Neuronal stem cell (in vitro differentiated cells): ENCODE results near the gene PIGN.
A peak's percentile ranks its signal among the peaks of the same experiment; 100 is the strongest.

Experiments
- DNase-seq: peaks from one replicate; pipeline ENCODE4 v3.0.0-alpha.2; 2013; ENCODE audit warnings: low spot score
- H2AFZ ChIP-seq: one replicate; pipeline ENCODE4 v1.6.1; 2013; ENCODE audit warnings: mild to moderate bottlenecking, low read length, inconsistent platforms
- H2AK5ac ChIP-seq: 2 replicates; pipeline ENCODE4 v1.6.1; 2013; ENCODE audit warnings: low read depth, mild to moderate bottlenecking, inconsistent platforms, low read length, moderate library complexity, mixed read lengths
- H2BK120ac ChIP-seq: 2 replicates; pipeline ENCODE4 v1.6.1; 2013; ENCODE audit warnings: low read depth, mild to moderate bottlenecking, inconsistent platforms, low read length, moderate library complexity, mixed read lengths
- H2BK12ac ChIP-seq: one replicate; pipeline ENCODE4 v1.6.1; 2013; ENCODE audit warnings: low read length, inconsistent platforms
- H2BK15ac ChIP-seq: 2 replicates; pipeline ENCODE4 v1.6.1; 2013; ENCODE audit warnings: mild to moderate bottlenecking, low read length, inconsistent platforms, mixed read lengths
- H2BK5ac ChIP-seq: one replicate; pipeline ENCODE4 v1.6.1; 2013; ENCODE audit warnings: inconsistent platforms, mild to moderate bottlenecking, low read length, moderate library complexity
- H3K14ac ChIP-seq: one replicate; pipeline ENCODE4 v1.6.1; 2013; ENCODE audit warnings: low read length, inconsistent platforms
- H3K18ac ChIP-seq: 2 replicates; pipeline ENCODE4 v1.6.1; 2013; ENCODE audit warnings: low read length, inconsistent platforms
- H3K23ac ChIP-seq: 2 replicates; pipeline ENCODE4 v1.6.1; 2013; ENCODE audit warnings: low read depth, mild to moderate bottlenecking, mixed read lengths, low read length, inconsistent platforms; ENCODE audit not compliant: poor library complexity
- H3K27ac ChIP-seq: replicated peaks from 3 replicates; pipeline ENCODE4 v1.5.1; 2013; ENCODE audit warnings: low read length, inconsistent platforms
- H3K27me3 ChIP-seq, 3 experiments: 2 replicates each; pipeline ENCODE4 v1.6.1; 2013; ENCODE audit warnings: low read length in 3 of 3, mild to moderate bottlenecking in 2 of 3, inconsistent platforms in 1 of 3, low read depth in 1 of 3, mixed read lengths in 1 of 3, moderate library complexity in 1 of 3; ENCODE audit not compliant: control insufficient read depth in 3 of 3, insufficient read depth in 3 of 3
- H3K36me3 ChIP-seq, 2 donors: replicated peaks in 1 of 2; 2 replicates each; pipeline ENCODE4 v1.6.1; 2013; ENCODE audit warnings: low read length in 2 of 2; ENCODE audit not compliant: control insufficient read depth in 2 of 2, insufficient read depth in 2 of 2
- H3K4ac ChIP-seq: 2 replicates; pipeline ENCODE4 v1.6.1; 2013; ENCODE audit warnings: inconsistent platforms, mild to moderate bottlenecking, low read length, moderate library complexity
- H3K4me1 ChIP-seq, 2 donors: 1 replicate in 1 of 2; 2 replicates in 1 of 2; pipeline ENCODE4 v1.6.1; 2013; ENCODE audit warnings: low read length in 2 of 2, low read depth in 1 of 2; ENCODE audit not compliant: control insufficient read depth in 2 of 2, insufficient read depth in 1 of 2
- H3K4me2 ChIP-seq: one replicate; pipeline ENCODE4 v1.6.1; 2013; ENCODE audit warnings: mild to moderate bottlenecking, low read length, inconsistent platforms; ENCODE audit not compliant: insufficient read depth, poor library complexity, severe bottlenecking
- H3K4me3 ChIP-seq, 2 donors: 2 replicates each; pipeline ENCODE4 v1.5.1; 2013; ENCODE audit warnings: low read length in 2 of 2, mild to moderate bottlenecking in 2 of 2, inconsistent platforms in 1 of 2, moderate library complexity in 1 of 2
- H3K79me1 ChIP-seq: one replicate; pipeline ENCODE4 v1.6.1; 2013; ENCODE audit warnings: low read depth, mild to moderate bottlenecking, inconsistent platforms, low read length, moderate library complexity
- H3K9ac ChIP-seq: one replicate; pipeline ENCODE4 v1.6.1; 2013; ENCODE audit warnings: mild to moderate bottlenecking, low read depth, low read length, inconsistent platforms; ENCODE audit not compliant: poor library complexity
- H3K9me3 ChIP-seq, 2 donors: replicated peaks in 1 of 2; 2 replicates each; pipeline versions ENCODE3 to v1.6.1; 2013; ENCODE audit warnings: low read length in 2 of 2, mild to moderate bottlenecking in 2 of 2, inconsistent platforms in 1 of 2, low read depth in 1 of 2, mixed read lengths in 1 of 2, moderate library complexity in 1 of 2; ENCODE audit not compliant: control insufficient read depth in 2 of 2, insufficient read depth in 1 of 2
- H4K8ac ChIP-seq: one replicate; pipeline ENCODE4 v1.6.1; 2013; ENCODE audit warnings: low read depth, mild to moderate bottlenecking, inconsistent platforms, low read length, moderate library complexity
- H4K91ac ChIP-seq: one replicate; pipeline ENCODE4 v1.6.1; 2013; ENCODE audit warnings: low read length, low read depth, mild to moderate bottlenecking, inconsistent platforms; ENCODE audit not compliant: poor library complexity
- WGBS, 2 donors: extraction: QIAGEN DNeasy Blood & Tissue Kit; methylation state at CpG; one replicate each; pipeline ENCODE4 v1.1.7; 2013; ENCODE audit warnings: missing lambda C conversion rate in 2 of 2, mixed read lengths in 1 of 2; ENCODE audit not compliant: insufficient read length in 2 of 2, insufficient replicate concordance in 1 of 2; ENCODE audit errors: extremely low coverage in 2 of 2; 5-methylcytosine and 5-hydroxymethylcytosine counted together

Gene PIGN

DNA sequence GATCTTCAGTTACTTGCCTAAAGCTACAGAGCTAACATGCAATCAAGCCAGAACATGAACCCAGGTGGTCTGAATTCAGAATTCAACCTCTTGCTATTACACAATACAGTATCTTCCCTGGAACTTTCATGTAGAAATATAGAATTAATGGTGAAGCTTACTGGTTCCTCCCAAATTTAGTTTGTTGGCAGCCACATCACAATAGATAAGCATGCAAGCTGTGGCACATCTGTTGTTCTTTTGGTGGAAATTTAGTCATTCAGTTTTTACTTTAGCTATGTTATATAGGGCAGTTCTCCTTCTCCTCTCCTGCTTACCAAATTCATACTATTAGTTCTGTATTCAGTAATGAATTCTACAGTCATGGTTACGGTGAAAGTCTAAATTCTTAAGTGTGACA lies 193.0 kb downstream of the PIGN start:
- no peak overlapping the region for H2BK15ac ChIP-seq
- H3K27ac ChIP-seq = no peak overlapping the region
- no peak overlapping the region for H3K14ac ChIP-seq
- no peaks in the 10 kb centered on the region for H3K27me3 ChIP-seq
- H2BK5ac ChIP-seq = no peak overlapping the region
- H2BK120ac ChIP-seq = no peak overlapping the region
- H3K4ac ChIP-seq = no peak overlapping the region
- no peak overlapping the region for H3K18ac ChIP-seq
- no peak overlapping the region for H3K23ac ChIP-seq
- H4K91ac ChIP-seq = no peak overlapping the region
- no peaks in the 10 kb centered on the region for H3K36me3 ChIP-seq
- H3K79me1 ChIP-seq = no peaks in the 10 kb centered on the region
- H3K9me3 ChIP-seq = no peaks in the 10 kb centered on the region
- no peak for DNase-seq
- no peak overlapping the region for H2AFZ ChIP-seq
- no peak overlapping the region for H4K8ac ChIP-seq
- no CpG with 5 or more reads among the region's 1 CpG for WGBS, 2 donors
- H3K9ac ChIP-seq = no peak overlapping the region
- no peaks in the 10 kb centered on the region for H3K4me1 ChIP-seq
- H2BK12ac ChIP-seq = no peak overlapping the region
- no peak overlapping the region for H2AK5ac ChIP-seq
- H3K4me2 ChIP-seq = no peak overlapping the region
- no peak overlapping the region for H3K4me3 ChIP-seq

DNA sequence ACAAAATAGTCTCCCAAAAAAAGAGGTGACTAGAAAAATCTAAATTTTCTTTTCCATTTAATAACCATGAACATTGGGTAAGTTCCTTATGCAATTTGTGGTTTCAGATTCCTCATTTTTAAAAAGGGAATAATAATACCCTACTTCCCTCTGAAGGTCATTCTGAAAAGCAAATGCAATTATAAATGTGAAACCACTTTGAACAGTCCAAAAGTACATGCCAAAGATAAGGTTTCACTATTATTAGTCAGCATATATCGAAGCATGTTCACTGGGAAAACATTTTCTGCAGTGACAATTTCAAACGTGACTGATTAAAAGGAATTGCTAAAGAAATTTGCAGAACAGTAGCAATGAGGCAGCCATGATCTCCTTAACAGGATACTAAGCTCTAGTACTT lies 193.9 kb downstream of the PIGN start:
- Histone ChIP-seq H2BK12ac (no peak overlapping the region), H2AK5ac (no peak overlapping the region), H3K4me2 (no peak overlapping the region), H4K91ac (no peak overlapping the region), H4K8ac (no peak overlapping the region), H2BK120ac (no peak overlapping the region), H3K9me3 (no peaks in the 10 kb centered on the region), H3K14ac (no peak overlapping the region), H2BK15ac (no peak overlapping the region), H3K27me3 (no peaks in the 10 kb centered on the region), H2BK5ac (no peak overlapping the region), H3K23ac (no peak overlapping the region), H3K36me3 (no peaks in the 10 kb centered on the region), H3K9ac (no peak overlapping the region), H3K79me1 (no peaks in the 10 kb centered on the region), H3K4ac (no peak overlapping the region), H3K18ac (no peak overlapping the region), H2AFZ (no peak overlapping the region), H3K27ac (no peak overlapping the region), H3K4me3 (no peak overlapping the region), H3K4me1 (no peaks in the 10 kb centered on the region)
- DNase-seq = no peak
- WGBS, 2 donors = no CpG with 5 or more reads among the region's 2 CpGs

DNA sequence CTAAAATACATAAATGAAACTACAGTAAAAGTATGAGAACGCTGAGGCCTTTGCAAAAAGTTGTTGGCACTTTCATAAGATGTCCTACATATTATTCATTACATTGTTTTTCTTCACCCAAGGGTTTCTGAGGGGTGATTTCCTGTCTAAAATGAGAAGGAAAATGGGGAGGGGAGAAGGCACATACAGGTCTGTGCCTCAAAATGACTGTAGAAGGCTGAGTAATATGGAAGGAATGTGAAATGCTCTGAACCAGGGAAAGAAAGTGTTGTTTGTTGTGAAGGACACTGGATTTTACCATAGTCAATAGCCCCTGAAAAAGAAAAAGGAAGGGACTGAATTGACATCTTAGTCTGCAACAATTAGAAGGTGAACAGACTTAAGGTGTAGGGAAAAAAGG lies 194.6 kb downstream of the PIGN start:
- H3K18ac ChIP-seq = no peak overlapping the region
- no peaks in the 10 kb centered on the region for H3K36me3 ChIP-seq
- H3K79me1 ChIP-seq = no peaks in the 10 kb centered on the region
- no peak overlapping the region for H4K8ac ChIP-seq
- H3K9ac ChIP-seq = no peak overlapping the region
- H3K9me3 ChIP-seq = no peaks in the 10 kb centered on the region
- no peak overlapping the region for H2BK15ac ChIP-seq
- no peaks in the 10 kb centered on the region for H3K4me1 ChIP-seq
- no peak overlapping the region for H3K14ac ChIP-seq
- no peak overlapping the region for H3K4ac ChIP-seq
- no peak overlapping the region for H3K27ac ChIP-seq
- H2BK12ac ChIP-seq = no peak overlapping the region
- no peak overlapping the region for H3K23ac ChIP-seq
- no peak overlapping the region for H3K4me2 ChIP-seq
- H3K4me3 ChIP-seq = no peak overlapping the region
- WGBS, 2 donors = no CpG with 5 or more reads among the region's 1 CpG
- H2AK5ac ChIP-seq = no peak overlapping the region
- peak overlapping the region; percentile 46 for H2AFZ ChIP-seq
- no peak overlapping the region for H2BK120ac ChIP-seq
- no peaks in the 10 kb centered on the region for H3K27me3 ChIP-seq
- H2BK5ac ChIP-seq = no peak overlapping the region
- DNase-seq = no peak
- H4K91ac ChIP-seq = no peak overlapping the region

DNA sequence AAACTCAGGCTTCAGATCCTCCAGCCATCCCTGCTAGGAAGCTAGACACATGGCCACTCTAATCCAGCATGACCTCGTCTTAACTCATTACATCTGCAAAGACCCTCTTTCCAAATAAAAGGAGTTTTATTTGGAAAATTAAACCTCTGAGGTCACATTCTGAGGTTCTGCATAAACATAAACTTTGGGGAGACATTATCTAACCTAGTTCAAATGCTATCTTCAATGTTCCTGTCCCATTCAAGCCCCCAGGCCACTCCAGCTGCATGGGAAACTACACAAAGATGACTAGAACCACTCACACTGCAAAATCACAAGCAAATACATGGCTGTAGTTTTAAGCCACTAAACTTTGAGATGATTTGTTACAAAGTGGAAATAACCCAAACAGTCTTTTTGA lies 195.0 kb downstream of the PIGN start:
- no peak overlapping the region for H3K9ac ChIP-seq
- no CpG with 5 or more reads among the region's 1 CpG for WGBS, 2 donors

More for the DNA sequence above, 195.0 kb downstream of the PIGN start:
- no peaks in the 10 kb centered on the region for H3K9me3 ChIP-seq
- H4K91ac ChIP-seq = no peak overlapping the region
- H3K27ac ChIP-seq = no peak overlapping the region
- H2BK12ac ChIP-seq = no peak overlapping the region
- no peaks in the 10 kb centered on the region for H3K4me1 ChIP-seq
- H3K36me3 ChIP-seq = no peaks in the 10 kb centered on the region
- no peak overlapping the region for H3K4me2 ChIP-seq
- no peaks in the 10 kb centered on the region for H3K79me1 ChIP-seq
- H2AK5ac ChIP-seq = no peak overlapping the region
- H2BK15ac ChIP-seq = no peak overlapping the region
- no peak overlapping the region for H4K8ac ChIP-seq
- H2BK120ac ChIP-seq = no peak overlapping the region
- H3K23ac ChIP-seq = no peak overlapping the region
- no peak overlapping the region for H3K14ac ChIP-seq
- H3K27me3 ChIP-seq = no peaks in the 10 kb centered on the region
- no peak for DNase-seq
- no peak overlapping the region for H2BK5ac ChIP-seq
- H3K4ac ChIP-seq = no peak overlapping the region
- H2AFZ ChIP-seq = peak overlapping the region; percentile 20
- H3K18ac ChIP-seq = no peak overlapping the region
- H3K4me3 ChIP-seq = no peak overlapping the region
